Epithelial cell of esophagus (primary cell): ENCODE data around the gene EFHC1.

Experiments used
- DNase-seq: peaks from one replicate; pipeline ENCODE4 v3.0.0; 2010; ENCODE audit warnings: low read depth
- H3K4me3 ChIP-seq: 2 replicates; pipeline ENCODE4 v1.5.1; 2011; ENCODE audit warnings: mild to moderate bottlenecking, low read length, control low read depth
- TF ChIP-seq, protein P1 (sequence below): IDR thresholded peaks from 2 replicates; pipeline ENCODE4 v1.5.1; 2011; ENCODE audit warnings: low read depth, mild to moderate bottlenecking, low read length, control low read depth, inconsistent platforms; ENCODE audit not compliant: insufficient read depth; ENCODE audit errors: missing control alignments

The EFHC1 gene

DNA sequence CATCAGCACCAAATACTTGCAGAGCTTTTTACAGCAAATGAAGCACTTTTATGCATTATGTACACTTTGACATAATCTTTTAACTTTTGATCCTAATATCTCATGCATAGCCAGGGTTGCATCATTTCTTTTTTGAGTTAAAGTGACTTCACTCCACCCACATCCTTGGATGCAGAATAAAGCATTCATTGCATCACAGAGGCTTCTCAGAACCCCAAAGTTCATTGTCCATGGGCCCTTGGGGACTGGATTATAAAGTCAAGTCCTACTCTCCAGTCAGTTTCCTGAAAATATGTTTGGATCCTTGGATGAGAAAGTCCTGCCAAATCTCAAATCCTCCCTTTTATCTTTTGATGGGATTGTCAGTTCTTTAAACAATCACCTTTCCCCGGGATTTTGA lies 10.6 kb upstream of the EFHC1 start:
- no peak overlapping the region for H3K4me3 ChIP-seq
- no peak for DNase-seq
- TF ChIP-seq, protein P1, sequence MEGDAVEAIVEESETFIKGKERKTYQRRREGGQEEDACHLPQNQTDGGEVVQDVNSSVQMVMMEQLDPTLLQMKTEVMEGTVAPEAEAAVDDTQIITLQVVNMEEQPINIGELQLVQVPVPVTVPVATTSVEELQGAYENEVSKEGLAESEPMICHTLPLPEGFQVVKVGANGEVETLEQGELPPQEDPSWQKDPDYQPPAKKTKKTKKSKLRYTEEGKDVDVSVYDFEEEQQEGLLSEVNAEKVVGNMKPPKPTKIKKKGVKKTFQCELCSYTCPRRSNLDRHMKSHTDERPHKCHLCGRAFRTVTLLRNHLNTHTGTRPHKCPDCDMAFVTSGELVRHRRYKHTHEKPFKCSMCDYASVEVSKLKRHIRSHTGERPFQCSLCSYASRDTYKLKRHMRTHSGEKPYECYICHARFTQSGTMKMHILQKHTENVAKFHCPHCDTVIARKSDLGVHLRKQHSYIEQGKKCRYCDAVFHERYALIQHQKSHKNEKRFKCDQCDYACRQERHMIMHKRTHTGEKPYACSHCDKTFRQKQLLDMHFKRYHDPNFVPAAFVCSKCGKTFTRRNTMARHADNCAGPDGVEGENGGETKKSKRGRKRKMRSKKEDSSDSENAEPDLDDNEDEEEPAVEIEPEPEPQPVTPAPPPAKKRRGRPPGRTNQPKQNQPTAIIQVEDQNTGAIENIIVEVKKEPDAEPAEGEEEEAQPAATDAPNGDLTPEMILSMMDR, result no peak

DNA sequence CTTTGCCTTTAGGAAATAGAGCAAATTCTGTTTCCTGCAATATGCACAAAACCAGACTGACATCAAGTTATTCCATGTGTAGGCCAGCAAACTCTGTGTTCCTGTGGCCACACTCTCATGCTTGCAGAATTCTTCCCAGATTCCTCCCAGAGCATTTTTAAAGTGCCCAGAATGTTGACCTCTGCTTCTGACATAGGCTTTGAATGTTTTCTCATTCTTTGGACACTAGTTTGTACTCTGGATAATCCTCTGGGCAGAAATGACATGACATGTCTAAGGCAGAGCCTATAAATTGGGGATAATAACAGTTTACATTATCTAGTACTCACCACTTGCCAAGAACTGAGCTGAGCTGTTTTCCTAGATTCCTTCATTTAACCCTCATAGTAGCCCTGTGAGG lies 9.2 kb upstream of the EFHC1 start:
- H3K4me3 ChIP-seq, result no peak overlapping the region
- TF ChIP-seq, protein P1, result no peak
- DNase-seq, result no peak

DNA sequence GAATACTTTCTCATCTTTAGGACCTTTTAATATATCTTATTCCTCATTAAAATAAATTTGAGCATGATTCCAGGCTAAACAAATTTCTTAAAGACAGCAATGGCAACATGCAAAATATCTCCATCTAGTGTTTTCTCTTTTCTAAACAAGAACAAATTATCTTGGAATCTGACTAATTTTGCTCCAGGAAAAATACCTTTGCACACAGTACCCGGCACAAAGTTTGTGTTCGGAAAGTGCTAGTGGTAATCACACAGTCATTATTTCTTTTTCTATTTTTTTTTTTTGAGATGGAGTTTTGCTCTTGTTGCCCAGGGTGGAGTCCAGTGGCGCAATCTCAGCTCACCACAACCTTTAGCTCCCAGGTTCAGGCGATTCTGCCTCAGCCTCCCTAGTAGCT lies 8.2 kb upstream of the EFHC1 start:
- H3K4me3 ChIP-seq, result no peak overlapping the region
- TF ChIP-seq, protein P1, result no peak
- DNase-seq, result no peak

DNA sequence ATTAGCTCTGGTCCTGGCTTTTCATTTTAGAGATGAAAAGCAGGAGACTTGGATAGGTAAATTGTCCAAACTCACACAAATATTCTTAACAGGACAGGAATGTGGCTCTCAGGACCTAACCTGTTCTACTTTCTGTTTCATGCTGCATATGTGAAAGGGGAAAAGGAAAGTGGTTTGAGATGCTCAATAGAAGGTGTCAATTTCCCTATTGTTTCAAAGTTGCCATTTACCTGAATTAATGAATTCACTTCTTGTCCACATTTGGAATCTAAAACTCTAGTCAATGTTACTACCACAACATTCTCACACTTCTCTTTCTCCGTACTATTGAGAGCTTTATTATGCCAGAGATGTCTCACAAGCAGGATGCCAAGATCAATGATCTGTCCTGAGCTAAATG lies 4.8 kb upstream of the EFHC1 start:
- H3K4me3 ChIP-seq, result no peak overlapping the region
- TF ChIP-seq, protein P1, result no peak
- no peak for DNase-seq

DNA sequence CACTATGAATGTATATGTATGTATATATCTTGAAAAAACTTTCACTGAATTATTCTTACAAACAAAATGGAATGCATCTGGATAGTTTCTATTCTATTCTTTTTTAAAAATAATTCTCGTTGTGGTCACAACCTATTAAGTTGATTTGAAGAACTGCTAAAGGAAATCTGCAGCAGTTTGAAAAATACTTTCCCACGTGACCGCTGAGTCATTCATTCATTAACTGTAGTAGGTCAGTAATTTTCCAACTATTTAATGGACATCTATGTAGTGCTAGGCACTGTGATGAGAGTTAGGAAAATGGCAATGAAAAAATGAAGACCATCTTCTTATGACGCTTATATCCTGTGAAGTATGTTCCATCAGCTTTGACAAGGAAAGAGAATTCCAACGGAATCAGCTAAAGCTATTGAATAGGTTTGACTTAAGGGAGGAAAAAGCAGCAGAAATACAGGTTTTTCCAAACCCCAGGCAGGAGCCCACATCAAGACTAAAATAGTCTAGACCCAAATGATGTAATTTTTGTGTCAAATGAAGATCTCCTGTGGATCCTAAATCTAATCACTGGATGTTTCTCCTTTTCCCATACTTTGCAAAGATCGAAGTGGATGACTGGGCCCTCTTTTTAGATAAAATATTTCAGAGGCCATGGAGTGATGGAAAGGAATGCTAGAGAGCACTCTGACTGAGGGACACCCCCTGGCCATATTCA lies 4.1 kb upstream of the EFHC1 start:
- no peak overlapping the region for H3K4me3 ChIP-seq
- DNase-seq, result peak; percentile 30
- TF ChIP-seq, protein P1, result no peak

DNA sequence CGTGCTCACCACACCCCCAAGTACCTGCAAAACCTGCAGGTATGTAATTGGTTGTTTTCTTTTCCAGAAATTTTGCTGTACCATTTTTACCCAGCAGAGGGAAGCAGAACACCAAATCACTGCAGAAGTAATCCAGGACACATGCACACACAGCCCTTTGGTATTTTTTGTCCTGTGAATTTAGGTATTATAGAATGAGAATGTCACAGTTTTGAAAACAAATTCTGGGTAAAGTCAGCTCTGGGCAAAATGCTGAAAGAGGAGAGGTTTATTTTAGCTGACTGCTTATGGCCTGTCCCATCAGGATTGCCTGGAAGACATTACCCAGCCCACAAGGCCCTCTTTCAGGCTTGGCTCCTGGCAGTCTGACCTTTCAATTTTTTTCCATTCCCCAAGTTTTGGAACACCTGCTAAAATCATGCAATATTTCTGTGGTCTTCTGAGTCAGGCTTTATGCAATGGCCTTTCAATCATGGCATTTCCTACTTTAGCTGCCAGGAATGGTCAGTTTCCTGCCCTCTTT lies 3.5 kb upstream of the EFHC1 start:
- TF ChIP-seq, protein P1, result peak; percentile 84
- no peak overlapping the region for H3K4me3 ChIP-seq
- DNase-seq, result peak; percentile 79

DNA sequence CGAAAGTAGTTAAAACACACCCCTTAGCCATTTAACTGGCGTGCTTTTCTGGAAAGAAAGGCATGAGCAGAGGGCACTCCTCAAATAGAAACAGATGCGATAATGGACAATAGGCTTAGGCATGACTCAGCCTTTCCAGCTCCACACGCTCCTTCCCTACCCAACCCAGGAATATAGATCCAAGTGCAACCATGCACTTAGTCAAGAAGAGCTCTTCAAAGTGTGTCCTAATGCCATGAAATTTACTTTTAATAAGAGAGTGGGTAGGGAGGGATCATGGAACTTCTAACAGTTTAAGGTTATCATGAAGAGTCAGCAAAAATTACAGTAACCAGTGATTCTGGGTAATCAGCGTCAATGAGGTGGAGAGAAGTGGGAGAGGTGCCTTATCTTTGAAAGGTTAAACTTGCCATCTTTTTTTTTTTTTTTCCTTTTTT lies 2.4 kb upstream of the EFHC1 start:
- H3K4me3 ChIP-seq, result no peak overlapping the region
- DNase-seq, result peak; percentile 65
- TF ChIP-seq, protein P1, result no peak
